Liver (tissue), 9 donors: ENCODE measurements around the gene GPR101. TPM values are rescaled to one million over a fixed set of nuclear protein-coding genes. Genes with fewer than 3 reads are reported as not detected.

Experiments
- DNase-seq: peaks from one replicate; pipeline ENCODE4 v3.0.0-alpha.2; 2017; ENCODE audit warnings: low spot score
- H3K27ac ChIP-seq, 2 donors: one replicate each; pipeline ENCODE4 v1.7.0; 2013; ENCODE audit warnings: inconsistent platforms in 2 of 2, low read length in 2 of 2, control low read depth in 1 of 2, low read depth in 1 of 2, mild to moderate bottlenecking in 1 of 2
- H3K27me3 ChIP-seq, 4 donors: one replicate each; pipeline versions ENCODE4 v1.6.1 to v1.7.0; 2013; ENCODE audit warnings: low read length in 3 of 4, inconsistent platforms in 1 of 4, mild to moderate bottlenecking in 1 of 4, moderate library complexity in 1 of 4; ENCODE audit not compliant: control insufficient read depth in 4 of 4, insufficient read depth in 4 of 4
- H3K36me3 ChIP-seq, 4 donors: one replicate each; pipeline versions ENCODE4 v1.6.1 to v1.7.0; 2013; ENCODE audit warnings: low read length in 3 of 4, mild to moderate bottlenecking in 3 of 4, low read depth in 1 of 4, moderate library complexity in 1 of 4; ENCODE audit not compliant: control insufficient read depth in 4 of 4, insufficient read depth in 3 of 4
- H3K4me1 ChIP-seq, 4 donors: one replicate each; pipeline versions ENCODE4 v1.6.1 to v1.7.0; 2013; ENCODE audit warnings: low read length in 3 of 4, mild to moderate bottlenecking in 3 of 4, moderate library complexity in 1 of 4; ENCODE audit not compliant: control insufficient read depth in 4 of 4, insufficient read depth in 4 of 4
- H3K4me3 ChIP-seq, 3 donors: one replicate each; pipeline versions ENCODE4 v1.6.1 to v1.7.0; 2013; ENCODE audit warnings: low read length in 3 of 3, control low read depth in 1 of 3, low read depth in 1 of 3, mild to moderate bottlenecking in 1 of 3
- H3K9ac ChIP-seq, 2 donors: one replicate each; pipeline ENCODE4 v1.7.0; 2013; ENCODE audit warnings: low read length in 2 of 2, mild to moderate bottlenecking in 2 of 2, moderate library complexity in 2 of 2, control low read depth in 1 of 2, low read depth in 1 of 2
- H3K9me3 ChIP-seq, 4 donors: one replicate each; pipeline versions ENCODE4 v1.6.1 to v1.7.0; 2013; ENCODE audit warnings: low read length in 3 of 4; ENCODE audit not compliant: control insufficient read depth in 4 of 4
- EGR1 ChIP-seq, 2 donors: IDR thresholded peaks; 2 replicates each; pipeline ENCODE4 v1.6.1; 2016 to 2018; ENCODE audit warnings: antibody characterized with exemption in 2 of 2, low read depth in 2 of 2
- FOXA1 ChIP-seq: IDR thresholded peaks from 2 replicates; pipeline ENCODE4 v1.6.1; 2016; ENCODE audit warnings: antibody characterized with exemption
- GABPA ChIP-seq, 2 donors: IDR thresholded peaks in 1 of 2; conservative IDR thresholded peaks in 1 of 2; 2 replicates each; pipeline ENCODE4 v1.6.1; 2016; ENCODE audit warnings: antibody characterized with exemption in 2 of 2, mild to moderate bottlenecking in 1 of 2, moderate library complexity in 1 of 2
- HNF4A ChIP-seq, 2 donors: conservative IDR thresholded peaks; 2 replicates each; pipeline ENCODE4 v1.6.1; 2016; ENCODE audit warnings: antibody characterized with exemption in 2 of 2, mild to moderate bottlenecking in 2 of 2
- HNF4G ChIP-seq: IDR thresholded peaks from 2 replicates; pipeline ENCODE4 v1.6.1; 2016; ENCODE audit warnings: antibody characterized with exemption
- JUND ChIP-seq, 2 donors: IDR thresholded peaks; 2 replicates each; pipeline ENCODE4 v1.6.1; 2016; ENCODE audit warnings: antibody characterized with exemption in 2 of 2
- NR2F2 ChIP-seq: IDR thresholded peaks from 2 replicates; pipeline ENCODE4 v1.6.1; 2016; ENCODE audit warnings: antibody characterized with exemption
- RAD21 ChIP-seq, 2 donors: IDR thresholded peaks; 2 replicates each; pipeline ENCODE4 v1.6.1; 2016; ENCODE audit warnings: antibody characterized with exemption in 2 of 2, mild to moderate bottlenecking in 2 of 2
- RXRA ChIP-seq, 2 donors: IDR thresholded peaks; 2 replicates each; pipeline ENCODE4 v1.6.1; 2017 to 2018; ENCODE audit warnings: antibody characterized with exemption in 2 of 2, mild to moderate bottlenecking in 1 of 2
- SP1 ChIP-seq: IDR thresholded peaks from 2 replicates; pipeline ENCODE4 v1.6.1; 2018; ENCODE audit warnings: antibody characterized with exemption, mild to moderate bottlenecking
- WGBS: extraction: QIAGEN DNeasy Blood & Tissue Kit; methylation state at CpG from one replicate; pipeline ENCODE4 v1.1.7; 2013; 5-methylcytosine and 5-hydroxymethylcytosine counted together
- polyA plus RNA-seq, 2 donors: library from polyadenylated mRNA; stranded (reverse) in 1 of 2; unstranded in 1 of 2; fragments of 200-250 nt in 1 of 2; fragments of >200 nt in 1 of 2; fragmentation: Nextera tagmentation in 1 of 2; extraction: Ambion mirVana in 1 of 2; gene quantifications; one replicate each; pipeline versions ENCODE4 v1.2.1 to v1.2.3, GENCODE V29; 2013 to 2015
- total RNA-seq, 2 donors: library from RNA; depleted of rRNA; stranded (reverse); fragments of >200 nt; gene quantifications; one replicate each; pipeline ENCODE4 v1.2.3, GENCODE V29; 2014
- TF ChIP-seq, protein P1 (sequence below): IDR thresholded peaks from 2 replicates; pipeline ENCODE4 v1.6.1; 2016; ENCODE audit warnings: antibody characterized with exemption
- TF ChIP-seq, protein P2 (sequence below): IDR thresholded peaks from 2 replicates; pipeline ENCODE4 v1.6.1; 2016; ENCODE audit warnings: antibody characterized with exemption
- TF ChIP-seq, protein P3 (sequence below): IDR thresholded peaks from 2 replicates; pipeline ENCODE4 v1.6.1; 2016; ENCODE audit warnings: antibody characterized with exemption, mild to moderate bottlenecking
- TF ChIP-seq, protein P4 (sequence below): fragments of 150-350 bp; IDR thresholded peaks from 2 replicates; pipeline ENCODE4 v1.5.1; 2017; ENCODE audit warnings: improper control_type of control experiment, low read depth, low read length; ENCODE audit not compliant: missing input control
- donor health status: healthy.
- donor health status: healthy.
- donor health status: healthy.
- donor health status: healthy.
- donor health status: healthy.

GPR101 gene
- total and polyA plus RNA-seq, 4 donors = not detected

DNA sequence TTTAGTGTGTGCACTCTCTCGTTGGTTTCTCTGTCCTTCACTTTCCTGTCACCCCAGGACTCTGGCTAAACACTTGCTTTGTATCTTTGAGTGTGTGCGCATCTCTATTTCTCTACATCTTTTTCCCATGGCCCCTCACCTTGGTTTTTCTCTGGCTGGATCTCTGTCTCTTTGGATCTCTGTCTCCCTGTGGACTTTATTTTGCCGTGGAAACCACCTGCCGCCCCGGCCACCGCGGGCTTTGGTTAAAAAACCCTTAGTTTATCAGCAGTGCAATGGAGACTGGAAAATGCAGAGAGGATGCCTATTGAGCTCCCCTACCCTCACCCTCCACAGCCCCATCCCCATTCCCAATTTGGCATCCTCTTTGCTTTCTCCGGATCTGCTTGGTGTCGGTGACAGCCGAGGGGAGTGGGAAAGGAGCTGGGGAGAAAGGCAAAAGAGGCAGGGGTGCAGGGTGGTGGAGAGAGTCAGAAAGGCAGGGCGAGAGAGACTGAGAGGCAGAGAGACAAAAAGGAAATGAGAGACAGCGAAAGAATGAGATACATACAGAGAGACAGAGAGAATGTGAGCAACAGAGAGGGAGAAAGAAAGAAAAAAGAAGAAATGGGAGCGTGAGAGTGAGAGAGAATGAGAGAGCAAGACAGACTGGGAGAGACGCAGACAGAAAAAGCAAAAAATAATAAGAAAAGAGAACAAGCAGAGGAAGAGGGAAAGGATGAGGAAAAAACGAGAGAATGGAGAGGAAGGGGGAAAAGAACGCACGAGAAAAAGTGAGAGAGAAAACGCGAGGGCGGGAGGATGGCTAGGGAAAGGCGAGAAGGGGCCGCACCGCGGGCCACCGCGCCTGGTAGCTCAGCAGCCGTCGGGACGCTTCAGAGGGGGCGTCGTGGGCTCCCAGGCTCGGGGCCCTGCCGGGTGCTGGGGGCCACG is 688 bp downstream of the GPR101 start:
- WGBS = 5% methylated on average over 33 of the region's 34 CpGs
- Histone ChIP-seq H3K27ac (no peak overlapping the region), H3K27me3 (peaks cover 0 to 10% (median 4%) of the 10 kb centered on the region in 4 donors), H3K36me3 (no peaks in the 10 kb centered on the region), H3K4me3 (peak overlapping the region in 1 of 3 donors; percentile 23), H3K4me1 (peaks cover 9 to 31% (median 18%) of the 10 kb centered on the region in 4 donors), H3K9me3 (peaks cover 0 to 8% (median 0%) of the 10 kb centered on the region in 4 donors), H3K9ac (no peak overlapping the region)
- TF ChIP-seq SP1 (no peak), HNF4A (conservative IDR thresholded peaks at IDR 0.05) (no peak), NR2F2 (no peak), JUND (IDR thresholded peaks at IDR 0.05) (no peak), RAD21 (IDR thresholded peaks at IDR 0.05) (no peak), GABPA (IDR thresholded peaks at IDR 0.05 in 1 of 2, conservative IDR thresholded peaks at IDR 0.05 in 1 of 2) (no peak), RXRA (IDR thresholded peaks at IDR 0.05) (no peak)
- TF ChIP-seq, protein P1, sequence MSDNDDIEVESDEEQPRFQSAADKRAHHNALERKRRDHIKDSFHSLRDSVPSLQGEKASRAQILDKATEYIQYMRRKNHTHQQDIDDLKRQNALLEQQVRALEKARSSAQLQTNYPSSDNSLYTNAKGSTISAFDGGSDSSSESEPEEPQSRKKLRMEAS = no peak
- TF ChIP-seq, protein P2, sequence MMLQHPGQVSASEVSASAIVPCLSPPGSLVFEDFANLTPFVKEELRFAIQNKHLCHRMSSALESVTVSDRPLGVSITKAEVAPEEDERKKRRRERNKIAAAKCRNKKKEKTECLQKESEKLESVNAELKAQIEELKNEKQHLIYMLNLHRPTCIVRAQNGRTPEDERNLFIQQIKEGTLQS = no peak
- no peak for DNase-seq

DNA sequence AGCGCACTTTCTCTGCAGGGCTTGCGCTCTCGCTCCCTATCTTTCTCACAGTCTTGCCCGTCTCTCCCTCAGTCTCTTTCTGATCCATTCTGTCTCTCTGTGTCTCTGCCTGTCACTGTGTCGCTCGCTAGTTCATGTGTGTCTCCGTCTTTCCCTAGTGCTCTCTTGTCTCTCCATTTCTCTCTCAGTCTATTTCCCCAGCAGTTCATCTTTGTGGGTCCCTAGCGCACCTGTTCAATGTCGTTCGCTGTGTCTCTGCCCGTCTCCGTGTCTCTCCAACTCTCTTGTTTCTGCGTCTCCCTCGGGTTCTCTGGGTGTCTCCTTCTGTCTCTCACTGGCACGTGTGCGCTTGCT is 1.5 kb downstream of the GPR101 start:
- Histone ChIP-seq H3K27ac (no peak overlapping the region), H3K27me3 (peaks cover 0 to 10% (median 4%) of the 10 kb centered on the region in 4 donors), H3K9me3 (peaks cover 0 to 8% (median 0%) of the 10 kb centered on the region in 4 donors), H3K4me3 (peak overlapping the region; percentile 38 to 63 (median 54)), H3K9ac (no peak overlapping the region), H3K4me1 (peaks cover 9 to 31% (median 18%) of the 10 kb centered on the region in 4 donors), H3K36me3 (no peaks in the 10 kb centered on the region)
- WGBS = 5% methylated on average over 16 of the region's 16 CpGs
- no peak for DNase-seq
- TF ChIP-seq, protein P2 = no peak
- no peak for TF ChIP-seq JUND (IDR thresholded peaks at IDR 0.05)
- TF ChIP-seq, protein P3, sequence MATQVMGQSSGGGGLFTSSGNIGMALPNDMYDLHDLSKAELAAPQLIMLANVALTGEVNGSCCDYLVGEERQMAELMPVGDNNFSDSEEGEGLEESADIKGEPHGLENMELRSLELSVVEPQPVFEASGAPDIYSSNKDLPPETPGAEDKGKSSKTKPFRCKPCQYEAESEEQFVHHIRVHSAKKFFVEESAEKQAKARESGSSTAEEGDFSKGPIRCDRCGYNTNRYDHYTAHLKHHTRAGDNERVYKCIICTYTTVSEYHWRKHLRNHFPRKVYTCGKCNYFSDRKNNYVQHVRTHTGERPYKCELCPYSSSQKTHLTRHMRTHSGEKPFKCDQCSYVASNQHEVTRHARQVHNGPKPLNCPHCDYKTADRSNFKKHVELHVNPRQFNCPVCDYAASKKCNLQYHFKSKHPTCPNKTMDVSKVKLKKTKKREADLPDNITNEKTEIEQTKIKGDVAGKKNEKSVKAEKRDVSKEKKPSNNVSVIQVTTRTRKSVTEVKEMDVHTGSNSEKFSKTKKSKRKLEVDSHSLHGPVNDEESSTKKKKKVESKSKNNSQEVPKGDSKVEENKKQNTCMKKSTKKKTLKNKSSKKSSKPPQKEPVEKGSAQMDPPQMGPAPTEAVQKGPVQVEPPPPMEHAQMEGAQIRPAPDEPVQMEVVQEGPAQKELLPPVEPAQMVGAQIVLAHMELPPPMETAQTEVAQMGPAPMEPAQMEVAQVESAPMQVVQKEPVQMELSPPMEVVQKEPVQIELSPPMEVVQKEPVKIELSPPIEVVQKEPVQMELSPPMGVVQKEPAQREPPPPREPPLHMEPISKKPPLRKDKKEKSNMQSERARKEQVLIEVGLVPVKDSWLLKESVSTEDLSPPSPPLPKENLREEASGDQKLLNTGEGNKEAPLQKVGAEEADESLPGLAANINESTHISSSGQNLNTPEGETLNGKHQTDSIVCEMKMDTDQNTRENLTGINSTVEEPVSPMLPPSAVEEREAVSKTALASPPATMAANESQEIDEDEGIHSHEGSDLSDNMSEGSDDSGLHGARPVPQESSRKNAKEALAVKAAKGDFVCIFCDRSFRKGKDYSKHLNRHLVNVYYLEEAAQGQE = no peak
- no peak for TF ChIP-seq EGR1 (IDR thresholded peaks at IDR 0.05; ENCODE audit: low read depth in 2 of 2)
- TF ChIP-seq RXRA (IDR thresholded peaks at IDR 0.05) = no peak
- TF ChIP-seq, protein P4, sequence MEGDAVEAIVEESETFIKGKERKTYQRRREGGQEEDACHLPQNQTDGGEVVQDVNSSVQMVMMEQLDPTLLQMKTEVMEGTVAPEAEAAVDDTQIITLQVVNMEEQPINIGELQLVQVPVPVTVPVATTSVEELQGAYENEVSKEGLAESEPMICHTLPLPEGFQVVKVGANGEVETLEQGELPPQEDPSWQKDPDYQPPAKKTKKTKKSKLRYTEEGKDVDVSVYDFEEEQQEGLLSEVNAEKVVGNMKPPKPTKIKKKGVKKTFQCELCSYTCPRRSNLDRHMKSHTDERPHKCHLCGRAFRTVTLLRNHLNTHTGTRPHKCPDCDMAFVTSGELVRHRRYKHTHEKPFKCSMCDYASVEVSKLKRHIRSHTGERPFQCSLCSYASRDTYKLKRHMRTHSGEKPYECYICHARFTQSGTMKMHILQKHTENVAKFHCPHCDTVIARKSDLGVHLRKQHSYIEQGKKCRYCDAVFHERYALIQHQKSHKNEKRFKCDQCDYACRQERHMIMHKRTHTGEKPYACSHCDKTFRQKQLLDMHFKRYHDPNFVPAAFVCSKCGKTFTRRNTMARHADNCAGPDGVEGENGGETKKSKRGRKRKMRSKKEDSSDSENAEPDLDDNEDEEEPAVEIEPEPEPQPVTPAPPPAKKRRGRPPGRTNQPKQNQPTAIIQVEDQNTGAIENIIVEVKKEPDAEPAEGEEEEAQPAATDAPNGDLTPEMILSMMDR = no peak
- no peak for TF ChIP-seq FOXA1
- TF ChIP-seq SP1 = no peak
- no peak for TF ChIP-seq GABPA (IDR thresholded peaks at IDR 0.05 in 1 of 2, conservative IDR thresholded peaks at IDR 0.05 in 1 of 2)
- TF ChIP-seq HNF4G = no peak
